NCI-H2171 (cell line): ENCODE measurements around the gene RAB3C.
A peak's percentile ranks its signal among the peaks of the same experiment; 100 is the strongest.

Experiments used
- DNase-seq: peaks from one replicate; lab custom pipeline; 2025; lab: John Stamatoyannopoulos, UW

The RAB3C gene

GRCh38 chr5:58885260-58885659 lies 302.4 kb downstream of the RAB3C start:
- DNase-seq, result no peak

- no peak for DNase-seq
Measured at GRCh38 chr5:58886315-58887207, 303.7 kb downstream of the RAB3C start.

DNA sequence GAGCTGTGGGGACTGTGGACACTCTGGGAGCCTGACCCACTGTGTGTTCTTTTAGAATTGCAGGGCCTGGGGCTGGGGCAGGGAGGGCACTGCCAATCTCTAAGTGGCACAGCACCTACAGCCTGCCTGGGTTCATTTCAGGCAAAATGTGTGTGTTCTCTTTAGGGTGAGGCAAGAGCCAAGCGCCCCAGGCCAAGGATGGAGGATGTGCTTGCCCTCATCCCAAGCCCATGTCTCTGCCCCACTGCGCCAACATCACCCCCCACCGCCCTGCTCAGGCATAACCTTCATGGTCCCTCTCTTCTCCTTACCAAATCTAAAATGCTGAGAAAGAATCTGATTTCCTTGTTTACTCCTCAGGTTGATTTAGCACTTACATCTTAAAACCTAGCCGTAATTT lies 304.4 kb downstream of the RAB3C start:
- no peak for DNase-seq

- DNase-seq, result no peak
Measured at GRCh38 chr5:58887721-58888409, 305.0 kb downstream of the RAB3C start.

DNA sequence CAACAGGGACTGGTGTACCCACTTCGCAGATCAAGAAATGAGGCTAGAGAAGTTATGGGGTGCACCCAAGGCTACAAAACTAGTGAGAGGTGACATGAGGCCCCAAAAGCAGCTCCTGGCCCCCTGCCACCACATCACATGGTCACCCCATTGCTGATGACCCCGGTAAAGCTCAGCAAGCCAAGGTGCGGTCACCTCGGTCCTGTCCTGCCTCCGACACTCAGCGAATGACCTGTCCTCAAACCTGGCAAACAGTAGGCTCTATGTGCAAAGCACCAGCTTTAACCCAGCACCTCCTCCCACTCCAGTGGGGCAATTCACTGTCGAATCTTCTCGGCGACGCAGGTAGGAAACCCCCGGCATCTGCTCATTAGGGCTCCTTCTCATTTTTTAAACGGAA lies 307.4 kb downstream of the RAB3C start:
- no peak for DNase-seq

DNA sequence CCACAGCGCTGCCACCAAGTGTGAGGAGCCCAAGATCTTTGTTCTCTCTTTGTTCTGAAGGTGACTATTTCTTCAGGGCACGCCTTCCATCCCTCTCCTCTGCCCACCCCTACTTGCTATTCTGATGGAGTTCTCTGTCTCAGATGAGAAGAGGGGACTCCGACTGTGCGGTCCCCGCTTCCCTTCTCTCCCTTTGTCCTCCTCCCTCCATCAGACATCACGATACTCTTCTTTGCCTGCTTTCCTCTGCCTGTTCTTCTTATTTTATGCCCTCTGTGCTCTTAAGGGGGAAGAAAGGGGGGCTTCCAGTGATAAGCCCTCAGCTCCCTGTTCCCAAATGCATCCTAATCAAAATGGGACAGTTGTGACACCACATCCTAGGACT lies 307.8 kb downstream of the RAB3C start:
- no peak for DNase-seq

DNA sequence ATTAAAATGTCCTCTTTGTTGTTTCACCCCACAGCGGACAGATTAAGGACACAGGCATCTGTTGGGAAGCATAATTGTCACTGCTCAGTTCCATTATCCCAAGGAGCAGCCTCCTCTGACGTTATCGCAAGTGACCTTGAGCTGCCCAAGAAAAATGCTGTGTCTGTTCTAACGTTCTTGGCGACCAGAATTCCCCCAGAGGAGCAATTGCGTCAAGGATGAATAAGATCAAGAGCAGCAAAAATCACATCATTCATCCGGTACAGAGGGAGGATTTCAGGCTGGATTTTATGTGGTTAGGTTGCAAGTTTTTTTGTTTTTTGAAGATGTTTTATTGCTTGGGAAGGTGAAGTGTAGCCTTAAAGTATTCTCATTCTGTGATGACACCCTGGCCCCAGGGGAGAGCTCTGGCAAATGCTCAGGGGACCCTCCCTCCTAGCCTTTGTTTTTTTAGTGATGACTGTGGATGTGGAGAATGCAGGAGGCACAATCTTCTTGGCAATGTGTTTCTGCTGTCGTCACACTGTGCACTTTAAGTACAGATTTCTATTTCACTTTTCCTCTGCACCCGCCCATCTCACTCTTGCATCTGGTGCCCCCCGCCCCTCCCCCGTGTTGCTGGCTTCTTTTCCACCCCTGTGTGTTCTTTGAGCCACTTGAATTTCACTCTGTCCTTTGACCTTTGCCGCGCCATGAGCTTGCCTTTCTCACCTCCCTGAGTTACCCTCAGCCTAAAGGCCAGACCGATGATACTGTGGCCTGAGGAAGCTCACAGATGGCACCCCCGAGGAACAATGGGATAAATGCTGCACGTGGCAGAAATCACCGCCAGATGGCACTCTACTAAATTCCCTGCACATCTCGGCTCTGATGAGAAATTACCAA lies 308.5 kb downstream of the RAB3C start:
- peak; percentile 41 for DNase-seq

DNA sequence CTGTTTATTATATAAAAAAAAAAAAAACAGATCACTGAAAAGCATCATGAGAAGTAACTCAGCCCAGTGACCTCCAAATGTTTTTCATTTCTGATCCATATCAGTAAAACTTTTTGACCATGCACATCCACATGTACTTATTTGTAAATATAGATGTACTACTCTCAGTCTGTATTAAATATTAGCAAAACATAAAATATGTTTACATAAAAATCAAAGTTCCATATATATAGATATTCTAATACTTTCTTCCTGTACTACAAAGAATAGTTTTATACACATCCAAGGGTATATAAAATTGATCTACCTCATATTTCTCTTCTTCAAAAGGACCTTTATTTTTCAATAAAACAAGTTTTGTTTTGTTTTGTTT lies 309.1 kb downstream of the RAB3C start:
- DNase-seq, result no peak

DNA sequence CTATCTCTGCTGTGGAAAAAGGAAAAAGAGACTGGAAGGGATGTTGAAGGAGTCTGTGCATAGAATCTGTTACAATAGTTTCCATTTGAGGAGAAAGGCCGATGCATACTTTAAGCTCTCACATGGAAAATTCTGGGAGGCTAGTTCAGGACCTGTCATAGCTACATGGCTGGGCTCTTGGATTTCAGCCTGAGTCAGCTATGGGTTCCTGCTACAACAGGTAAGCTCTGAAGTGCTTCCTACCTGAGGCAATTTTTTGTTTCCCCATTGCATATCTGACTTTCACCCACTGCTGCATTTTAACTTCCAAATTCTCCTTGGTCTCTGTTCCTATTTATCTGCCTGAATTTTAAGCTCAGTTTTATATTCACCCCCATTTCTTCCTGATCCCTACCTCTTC lies 310.7 kb downstream of the RAB3C start:
- no peak for DNase-seq

- no peak for DNase-seq
Measured at GRCh38 chr5:58898006-58898405, 315.1 kb downstream of the RAB3C start.

DNA sequence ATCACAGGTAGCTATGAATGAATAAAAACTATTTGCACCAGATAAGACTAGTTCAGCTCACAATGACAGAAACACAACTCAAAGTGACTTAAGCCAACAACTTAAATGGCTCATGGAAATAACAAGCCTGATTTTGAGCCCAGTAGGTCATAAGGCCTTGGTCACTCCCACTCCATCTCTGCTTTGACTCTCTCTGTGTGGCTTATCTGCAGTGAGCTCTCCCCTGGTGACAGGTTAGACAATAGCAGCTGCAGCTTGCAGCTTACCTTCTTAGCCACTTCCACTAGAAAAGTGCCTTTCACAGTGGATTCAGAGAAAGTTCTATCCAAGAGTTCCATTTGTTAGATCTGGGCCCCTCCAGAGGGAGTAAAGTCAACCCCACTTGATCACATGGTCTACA lies 315.7 kb downstream of the RAB3C start:
- no peak for DNase-seq

DNA sequence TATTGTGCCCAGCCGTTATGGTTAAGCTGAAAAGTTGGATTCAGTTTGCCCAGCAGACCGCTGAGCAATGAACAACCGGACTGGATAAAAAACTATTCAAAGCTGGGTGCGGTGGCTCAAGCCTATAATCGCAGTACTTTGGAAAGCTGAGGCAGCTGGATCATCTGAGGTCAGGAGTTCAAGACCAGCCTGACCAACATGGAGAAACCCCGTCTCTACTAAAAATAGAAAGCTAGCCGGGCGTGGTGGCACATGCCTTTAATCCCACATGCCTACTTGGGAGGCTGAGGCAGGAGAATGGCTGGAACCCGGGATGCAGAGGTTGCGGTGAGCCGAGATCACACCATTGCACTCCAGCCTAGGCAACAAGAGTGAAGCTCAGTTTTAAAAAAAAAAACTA lies 318.4 kb downstream of the RAB3C start:
- DNase-seq, result no peak

DNA sequence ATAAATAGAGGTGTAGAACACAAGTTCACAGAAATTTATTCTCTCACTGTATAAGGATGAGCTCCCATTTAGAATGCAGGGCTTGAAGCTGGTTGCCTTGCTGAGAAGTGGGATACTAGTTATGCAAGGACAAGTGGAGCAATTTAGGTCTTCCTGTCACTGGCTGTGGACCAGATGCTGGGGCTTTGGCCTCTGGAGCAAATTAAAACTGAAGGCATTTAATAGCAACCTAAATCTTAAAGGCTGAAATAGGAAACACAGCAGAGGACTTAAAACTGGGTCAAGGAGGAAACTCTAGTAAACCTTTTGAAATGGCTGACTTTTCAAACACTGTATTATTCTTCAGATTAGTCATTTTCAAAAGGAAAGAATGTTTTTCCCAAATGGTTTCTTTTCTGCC lies 319.4 kb downstream of the RAB3C start:
- DNase-seq, result no peak

DNA sequence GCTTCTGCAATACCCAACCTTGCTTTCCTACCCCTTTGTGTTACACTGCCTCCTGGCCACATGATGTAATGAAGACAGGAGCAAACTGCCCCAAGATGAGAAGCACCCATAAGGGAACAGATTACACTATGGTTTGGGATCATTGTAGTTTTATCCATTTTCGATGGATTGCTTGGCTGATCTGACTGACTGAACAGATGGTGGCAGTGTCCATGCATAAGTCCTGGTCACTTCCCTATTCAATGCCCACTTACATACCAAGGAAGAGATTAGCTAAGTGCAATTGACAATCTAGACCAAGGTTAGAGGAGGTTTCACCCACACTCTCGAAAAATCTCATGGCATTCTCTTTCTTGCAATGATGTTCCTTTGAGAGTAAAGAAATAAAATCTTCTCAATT lies 319.9 kb downstream of the RAB3C start:
- no peak for DNase-seq

GRCh38 chr5:58904737-58905136 lies 321.9 kb downstream of the RAB3C start:
- DNase-seq, result no peak

GRCh38 chr5:58905944-58906343 lies 323.1 kb downstream of the RAB3C start:
- DNase-seq, result no peak
